H1 (cell line): ENCODE data around the gene MAPKAPK2. TPM values are rescaled to one million over a fixed set of nuclear protein-coding genes. Genes with fewer than 3 reads are reported as not detected.

Experiments used
- CTCF ChIA-PET: fragments of 300-600 bp; sonication (Branson Sonifier 250); formaldehyde crosslinking; loops from one replicate; lab custom pipeline; 2021; ENCODE audit not compliant: partially characterized antibody; lab: Charles Lee
- POLR2A ChIA-PET: fragments of 300-600 bp; sonication (Branson Sonifier 250); formaldehyde crosslinking; loops from one replicate; lab custom pipeline; 2021; ENCODE audit warnings: inconsistent platforms; ENCODE audit not compliant: partially characterized antibody; lab: Charles Lee
- DNase-seq, 2 experiments: peaks; one replicate each; pipeline versions ENCODE4 v3.0.0 to v3.0.0-alpha.2; 2010 to 2022; ENCODE audit warnings: low spot score in 2 of 2, low read depth in 1 of 2, mixed read lengths in 1 of 2
- FAIRE-seq: peaks from 2 replicates; lab custom pipeline; 2011; peaks lifted over from hg19 to GRCh38; lab: Jason Lieb, UNC
- H2AFZ ChIP-seq: 2 replicates; pipeline ENCODE4 v1.8.1; 2012; ENCODE audit warnings: low read length, inconsistent platforms
- H2AK5ac ChIP-seq: 2 replicates; pipeline ENCODE4 v1.6.1; 2013; ENCODE audit warnings: low read depth, low read length
- H2BK120ac ChIP-seq: replicated peaks from 2 replicates; pipeline ENCODE3; 2013; ENCODE audit warnings: low read depth, low read length, inconsistent platforms
- H2BK12ac ChIP-seq: 2 replicates; pipeline ENCODE4 v1.6.1; 2013; ENCODE audit warnings: low read depth, low read length
- H2BK15ac ChIP-seq: 2 replicates; pipeline ENCODE4 v1.6.1; 2013; ENCODE audit warnings: low read length
- H2BK20ac ChIP-seq: 2 replicates; pipeline ENCODE4 v1.6.1; 2013; ENCODE audit warnings: low read length
- H2BK5ac ChIP-seq: 2 replicates; pipeline ENCODE4 v1.6.1; 2013; ENCODE audit warnings: low read depth, low read length
- H3K14ac ChIP-seq: 2 replicates; pipeline ENCODE4 v1.6.1; 2013; ENCODE audit warnings: inconsistent platforms; ENCODE audit not compliant: insufficient read length
- H3K18ac ChIP-seq: 2 replicates; pipeline ENCODE4 v1.6.1; 2013; ENCODE audit warnings: low read length; ENCODE audit errors: extremely low read depth
- H3K23ac ChIP-seq: 2 replicates; pipeline ENCODE4 v1.6.1; 2013; ENCODE audit warnings: inconsistent platforms; ENCODE audit not compliant: insufficient read length
- H3K23me2 ChIP-seq: 2 replicates; pipeline ENCODE4 v1.6.1; 2013; ENCODE audit warnings: low read depth, low read length
- H3K27ac ChIP-seq: 2 replicates; pipeline ENCODE4 v1.6.1; 2011; ENCODE audit warnings: low read depth, low read length, inconsistent platforms
- H3K27me3 ChIP-seq, 4 experiments: replicated peaks in 1 of 4; 1 replicate in 1 of 4; 2 replicates in 3 of 4; pipeline versions ENCODE4 v1.6.1 to v1.8.1; 2011 to 2013; ENCODE audit warnings: low read length in 3 of 4, mild to moderate bottlenecking in 3 of 4, inconsistent platforms in 2 of 4, mixed read lengths in 2 of 4, moderate library complexity in 1 of 4; ENCODE audit not compliant: control insufficient read depth in 3 of 4, insufficient read depth in 3 of 4; ENCODE audit errors: extremely low read depth in 1 of 4
- H3K36me3 ChIP-seq, 4 experiments: 2 replicates each; pipeline versions ENCODE4 v1.6.1 to v1.8.1; 2011 to 2013; ENCODE audit warnings: mild to moderate bottlenecking in 4 of 4, low read length in 3 of 4, moderate library complexity in 2 of 4, control low read depth in 1 of 4, inconsistent platforms in 1 of 4; ENCODE audit not compliant: insufficient read depth in 4 of 4, control insufficient read depth in 2 of 4
- H3K4ac ChIP-seq: replicated peaks from 2 replicates; pipeline ENCODE3; 2013; ENCODE audit warnings: low read length, low read depth, mixed read lengths, inconsistent platforms; ENCODE audit not compliant: insufficient read length
- H3K4me1 ChIP-seq, 4 experiments: replicated peaks in 1 of 4; 1 replicate in 1 of 4; 2 replicates in 3 of 4; pipeline versions ENCODE4 v1.6.1 to v1.8.1; 2011 to 2013; ENCODE audit warnings: low read length in 3 of 4, inconsistent platforms in 2 of 4, mixed read lengths in 1 of 4; ENCODE audit not compliant: insufficient read depth in 4 of 4, control insufficient read depth in 3 of 4
- H3K4me2 ChIP-seq, 2 experiments: 2 replicates each; pipeline versions ENCODE4 v1.6.1 to v1.8.1; 2011 to 2013; ENCODE audit warnings: low read depth in 2 of 2, low read length in 2 of 2, control low read depth in 1 of 2, inconsistent platforms in 1 of 2, mild to moderate bottlenecking in 1 of 2; ENCODE audit not compliant: insufficient read depth in 1 of 2
- H3K4me3 ChIP-seq, 4 experiments: fragments of 200-600, 300-600 bp in 1 of 4; sonication (generic), shearing (Covaris generic), sonication (Bioruptor Twin) in 1 of 4; 2 replicates each; pipeline versions ENCODE4 v1.5.1 to v1.8.1; 2011 to 2016; ENCODE audit warnings: low read length in 4 of 4, low read depth in 3 of 4, control low read depth in 2 of 4, inconsistent platforms in 2 of 4, mild to moderate bottlenecking in 2 of 4, mixed read lengths in 1 of 4, moderate library complexity in 1 of 4; ENCODE audit not compliant: insufficient read depth in 2 of 4; ENCODE audit errors: extremely low read depth in 1 of 4
- H3K56ac ChIP-seq: replicated peaks from 2 replicates; pipeline ENCODE3; 2013; ENCODE audit warnings: low read depth, mild to moderate bottlenecking, mixed read lengths, low read length, inconsistent platforms; ENCODE audit not compliant: insufficient read length
- H3K79me1 ChIP-seq: 2 replicates; pipeline ENCODE4 v1.6.1; 2013; ENCODE audit warnings: low read depth, low read length, control low read depth
- H3K79me2 ChIP-seq, 2 experiments: 2 replicates each; pipeline versions ENCODE4 v1.6.1 to v1.8.1; 2012 to 2013; ENCODE audit warnings: low read length in 2 of 2, mild to moderate bottlenecking in 2 of 2, inconsistent platforms in 1 of 2; ENCODE audit not compliant: insufficient read depth in 2 of 2, control insufficient read depth in 1 of 2
- H3K9ac ChIP-seq, 4 experiments: replicated peaks in 1 of 4; 1 replicate in 1 of 4; 2 replicates in 3 of 4; pipeline versions ENCODE4 v1.6.1 to v1.8.1; 2011 to 2013; ENCODE audit warnings: low read depth in 3 of 4, low read length in 3 of 4, control low read depth in 2 of 4, mild to moderate bottlenecking in 2 of 4, moderate library complexity in 2 of 4, inconsistent platforms in 1 of 4; ENCODE audit errors: extremely low read depth in 1 of 4
- H3K9me3 ChIP-seq, 2 experiments: 2 replicates each; pipeline versions ENCODE4 v1.6.1 to v1.8.1; 2012 to 2013; ENCODE audit warnings: mild to moderate bottlenecking in 2 of 2, moderate library complexity in 2 of 2, control low read depth in 1 of 2, inconsistent platforms in 1 of 2, low read depth in 1 of 2, low read length in 1 of 2, mixed read lengths in 1 of 2; ENCODE audit not compliant: insufficient read depth in 2 of 2
- H4K20me1 ChIP-seq, 2 experiments: replicated peaks in 1 of 2; 2 replicates each; pipeline versions ENCODE3 to v1.8.1; 2011 to 2013; ENCODE audit warnings: inconsistent platforms in 2 of 2, low read length in 2 of 2, mild to moderate bottlenecking in 1 of 2; ENCODE audit not compliant: insufficient read depth in 2 of 2, control insufficient read depth in 1 of 2
- H4K5ac ChIP-seq: 2 replicates; pipeline ENCODE4 v1.6.1; 2013; ENCODE audit warnings: low read length, low read depth, mixed read lengths, inconsistent platforms; ENCODE audit not compliant: insufficient read length
- H4K8ac ChIP-seq: 2 replicates; pipeline ENCODE4 v1.8.0; 2013; ENCODE audit warnings: mild to moderate bottlenecking, moderate library complexity, low read length, inconsistent platforms; ENCODE audit not compliant: insufficient read depth; ENCODE audit errors: extremely low read depth
- H4K91ac ChIP-seq: replicated peaks from 2 replicates; pipeline ENCODE3; 2013; ENCODE audit warnings: low read length, mixed read lengths, inconsistent platforms; ENCODE audit not compliant: insufficient read length
- HDAC6 ChIP-seq: IDR thresholded peaks from one replicate; pipeline ENCODE4 v1.7.1; 2012; ENCODE audit warnings: low read depth, mild to moderate bottlenecking, inconsistent platforms, low read length, moderate library complexity
- MAX ChIP-seq: IDR thresholded peaks from 2 replicates; pipeline ENCODE4 v1.6.1; 2012; ENCODE audit warnings: inconsistent platforms
- SIRT6 ChIP-seq: IDR thresholded peaks from one replicate; pipeline ENCODE4 v1.7.1; 2012; ENCODE audit warnings: low read length, inconsistent platforms
- SP2 ChIP-seq: IDR thresholded peaks from 2 replicates; pipeline ENCODE4 v1.6.1; 2012; ENCODE audit warnings: mild to moderate bottlenecking, low read length, inconsistent platforms
- TAF1 ChIP-seq: IDR thresholded peaks from 2 replicates; pipeline ENCODE4 v1.6.1; 2011; ENCODE audit warnings: mild to moderate bottlenecking, low read depth, low read length
- WGBS, 2 experiments: shearing (Covaris generic) in 1 of 2; methylation state at CpG; one replicate each; pipeline versions ENCODE4 v1.1.6 to v1.1.7; 2013 to 2015; ENCODE audit warnings: low lambda C conversion rate in 2 of 2, mixed read lengths in 2 of 2, inconsistent platforms in 1 of 2, low coverage in 1 of 2, missing lambda C conversion rate in 1 of 2; ENCODE audit not compliant: insufficient replicate concordance in 2 of 2, insufficient coverage in 1 of 2, insufficient read length in 1 of 2; ENCODE audit errors: extremely low coverage in 1 of 2, missing lambda C conversion rate in 1 of 2; 5-methylcytosine and 5-hydroxymethylcytosine counted together
- polyA plus RNA-seq, 7 experiments: library from polyadenylated mRNA; depleted of rRNA in 3 of 7; stranded (reverse) in 5 of 7; unstranded in 2 of 7; fragments of >200 nt in 5 of 7; fragments of 200-250 nt in 2 of 7; gene quantifications; 1 replicate in 5 of 7; 2 replicates in 1 of 7; 4 replicates in 1 of 7; pipeline versions ENCODE4 v1.2.1 to v1.2.3, GENCODE V29; 2011 to 2013; ENCODE audit warnings: missing spikeins in 2 of 7, mixed read lengths in 2 of 7
- total RNA-seq: library from RNA; stranded (reverse); fragmentation: NEBNext Ultra II Directional; extraction: Animal tissue kit (Norgen Biotek cat#: 25700); gene quantifications from 2 replicates; pipeline ENCODE4 v1.2.1, GENCODE V29; 2021

The MAPKAPK2 gene
- total and polyA plus RNA-seq, 2 of the 8 experiments (the other 6 are each of a cell fraction or from before 2014, with no cell fraction given): 27.5 to 44.9 TPM

DNA sequence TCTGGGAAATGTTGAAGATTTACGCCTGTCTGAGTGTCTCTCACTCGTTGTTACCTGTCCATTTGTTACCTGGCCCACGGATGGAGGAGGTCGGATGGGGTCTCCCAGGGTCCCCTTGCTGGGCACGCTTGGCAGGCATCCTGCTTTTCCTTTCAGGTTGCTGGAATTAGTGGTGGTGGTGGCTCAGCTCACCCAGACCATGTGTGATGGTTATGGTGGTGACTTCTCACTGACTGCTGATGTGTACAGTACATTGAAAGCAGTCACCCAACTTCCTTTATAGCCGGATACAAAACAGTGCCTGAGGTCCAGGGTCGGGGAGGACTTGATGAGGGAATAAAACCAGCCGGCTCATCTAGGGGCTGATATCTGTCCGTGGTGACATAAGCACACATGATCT lies 19.5 kb downstream of the MAPKAPK2 start:
- Histone ChIP-seq H3K23me2 (no peaks in the 10 kb centered on the region), H4K5ac (no peak overlapping the region), H4K91ac (no peak overlapping the region), H2BK12ac (no peak overlapping the region), H3K27me3 (no peaks in the 10 kb centered on the region), H3K9me3 (no peaks in the 10 kb centered on the region), H3K79me1 (peaks cover 3% of the 10 kb centered on the region), H3K4me3 (no peak overlapping the region), H3K9ac (no peak overlapping the region), H2BK120ac (no peak overlapping the region), H3K4me1 (peaks cover 22 to 50% (median 32%) of the 10 kb centered on the region in 4 experiments), H2BK20ac (no peak overlapping the region; the same call in 1 of the 2 replicates), H3K27ac (no peak overlapping the region), H3K56ac (no peak overlapping the region), H2BK5ac (no peak overlapping the region), H3K23ac (no peak overlapping the region), H3K4me2 (0 out of 4 replicates have a peak overlapping the region, but pooled peaks of 1 of the 2 experiments have one; percentile 78), H2AFZ (no peak overlapping the region), H3K4ac (no peak overlapping the region), H3K36me3 (no peaks in the 10 kb centered on the region), H2BK15ac (no peak overlapping the region; the same call in 1 of the 2 replicates), H3K18ac (no peak overlapping the region), H4K8ac (no peak overlapping the region), H3K79me2 (peaks cover 0 to 64% of the 10 kb centered on the region in 2 experiments; a peak in 3 of 4 replicates), H3K14ac (no peak overlapping the region), H2AK5ac (peak overlapping the region; percentile 77; the same call in 1 of the 2 replicates), H4K20me1 (peaks cover 26 to 33% of the 10 kb centered on the region in 2 experiments)
- CTCF ChIA-PET: interaction anchor here (0.9 to 5.2 kb wide), 14 partner anchors 15 to 242 kb away, joined by 3 to 27 read pairs (median 4); partner anchors contain the start of genes DYRK3 and EIF2D
- 91% methylated on average over 9 of the region's 9 CpGs; no CpG with 5 or more reads in 1 of the 2 experiments for WGBS, 2 experiments
- DNase-seq: no peak
- FAIRE-seq: no peak
- POLR2A ChIA-PET: interaction anchor here (1.2 to 2.3 kb wide), 2 partner anchors 10 to 14 kb away, joined by 4 to 6 read pairs; no protein-coding TSS in a partner anchor
- TF ChIP-seq SIRT6 (no peak), SP2 (no peak), HDAC6 (no peak), TAF1 (no peak), MAX (no peak)
